Measurements from ENCODE around the gene C5orf15.

The C5orf15 gene

GRCh38 chr5:133910571-133910970 lies 57.9 kb downstream of the C5orf15 start:
- Histone ChIP-seq H3K4me3 (no peak overlapping the region), H3K27ac (no peak overlapping the region)

- no peak overlapping the region for H3K27ac ChIP-seq
- H3K4me3 ChIP-seq: no peak overlapping the region
Observed at GRCh38 chr5:133909603-133910002, 58.8 kb downstream of the C5orf15 start.

- H3K27ac ChIP-seq: no peak overlapping the region
Observed at GRCh38 chr5:133907075-133907474, 61.4 kb downstream of the C5orf15 start.

GRCh38 chr5:133906303-133906702 lies 62.1 kb downstream of the C5orf15 start:
- no peak overlapping the region for H3K27ac ChIP-seq
- no peak overlapping the region for H3K4me3 ChIP-seq

More at GRCh38 chr5:133907075-133907474, 61.4 kb downstream of the C5orf15 start:
- no peak overlapping the region for H3K4me3 ChIP-seq

All from skin epidermis (tissue), 12 donors.